Stomach (tissue), 9 donors: ENCODE data around the gene PSD4. TPM values are rescaled to one million over a fixed set of nuclear protein-coding genes. Genes with fewer than 3 reads are reported as not detected.
A peak's percentile ranks its signal among the peaks of the same experiment; 100 is the strongest.

ENCODE experiments used
- DNase-seq, 2 donors: peaks; one replicate each; pipeline versions ENCODE4 v3.0.0 to v3.0.0-alpha.2; 2013 to 2019
- H3K27ac ChIP-seq, 5 donors: fragments of 200-600 bp in 4 of 5; sonication (generic) in 4 of 5; one replicate each; pipeline ENCODE4 v1.5.1; 2013 to 2019; ENCODE audit warnings: mild to moderate bottlenecking in 1 of 5, moderate library complexity in 1 of 5
- H3K27me3 ChIP-seq, 3 donors: fragments of 200-600 bp; sonication (generic); one replicate each; pipeline ENCODE4 v1.5.1; 2017 to 2019; ENCODE audit warnings: mixed run types in 1 of 3
- H3K36me3 ChIP-seq, 4 donors: fragments of 200-600 bp; sonication (generic); 1 replicate in 3 of 4; 2 replicates in 1 of 4; pipeline ENCODE4 v1.5.1; 2016 to 2019
- H3K4me1 ChIP-seq, 4 donors: fragments of 200-600 bp; sonication (generic); one replicate each; pipeline ENCODE4 v1.5.1; 2016 to 2019
- H3K4me3 ChIP-seq, 4 donors: fragments of 200-600 bp; sonication (generic) in 3 of 4; one replicate each; pipeline ENCODE4 v1.5.1; 2016 to 2019; ENCODE audit warnings: mild to moderate bottlenecking in 1 of 4
- H3K9me3 ChIP-seq, 4 donors: fragments of 200-600 bp; sonication (generic); one replicate each; pipeline ENCODE4 v1.5.1; 2016 to 2019
- EP300 ChIP-seq: sonication (generic); formaldehyde crosslinking; IDR thresholded peaks from one replicate; pipeline ENCODE4 v1.6.1; 2017; ENCODE audit warnings: antibody characterized with exemption
- POLR2A ChIP-seq, 4 donors: fragments of 450-650 bp; IDR thresholded peaks; one replicate each; pipeline ENCODE4 v1.6.1; 2016; ENCODE audit warnings: antibody characterized with exemption in 4 of 4, control low read depth in 2 of 4, mild to moderate bottlenecking in 1 of 4, moderate library complexity in 1 of 4
- POLR2AphosphoS5 ChIP-seq, 3 donors: sonication (generic); formaldehyde crosslinking; IDR thresholded peaks; one replicate each; pipeline ENCODE4 v1.6.1; 2016; ENCODE audit warnings: antibody characterized with exemption in 3 of 3
- WGBS, 5 donors: extraction: QIAGEN DNeasy Blood & Tissue Kit in 3 of 5; methylation state at CpG; one replicate each; pipeline versions ENCODE4 v1.1.5 to v1.1.7; 2013 to 2018; 5-methylcytosine and 5-hydroxymethylcytosine counted together
- intact Hi-C: fragments of 100-400 bp; cut with DNase I; formaldehyde crosslinking; loops from one replicate; pipeline ENCODE4 v1.15.1; 2023; ENCODE audit warnings: low total_unique reads
- polyA plus RNA-seq, 3 donors: library from polyadenylated mRNA; stranded (reverse); fragments of 200-250 nt; gene quantifications; one replicate each; pipeline ENCODE4 v1.2.3, GENCODE V29; 2013
- total RNA-seq, 5 donors: library from RNA; depleted of rRNA; stranded (reverse); fragments of >200 nt; gene quantifications; one replicate each; pipeline versions ENCODE4 v1.1.0 to v1.2.3, GENCODE V29; 2014 to 2016
- TF ChIP-seq, protein P1 (sequence below), 7 experiments: fragments of 450-650 bp in 4 of 7; fragments of 200-600 bp in 3 of 7; sonication (generic) in 3 of 7; IDR thresholded peaks; one replicate each; pipeline ENCODE4 v1.5.1; 2016 to 2019; ENCODE audit warnings: antibody characterized with exemption in 7 of 7, control low read depth in 2 of 7, mild to moderate bottlenecking in 1 of 7
- donor health status: healthy with polysubstance abuse.
- donor health status: Bipolar disorder and iron deficiency.
- donor health status: healthy.

The PSD4 gene
- total and polyA plus RNA-seq, 8 donors, result 19.9 to 146 (median 36.4) TPM

DNA sequence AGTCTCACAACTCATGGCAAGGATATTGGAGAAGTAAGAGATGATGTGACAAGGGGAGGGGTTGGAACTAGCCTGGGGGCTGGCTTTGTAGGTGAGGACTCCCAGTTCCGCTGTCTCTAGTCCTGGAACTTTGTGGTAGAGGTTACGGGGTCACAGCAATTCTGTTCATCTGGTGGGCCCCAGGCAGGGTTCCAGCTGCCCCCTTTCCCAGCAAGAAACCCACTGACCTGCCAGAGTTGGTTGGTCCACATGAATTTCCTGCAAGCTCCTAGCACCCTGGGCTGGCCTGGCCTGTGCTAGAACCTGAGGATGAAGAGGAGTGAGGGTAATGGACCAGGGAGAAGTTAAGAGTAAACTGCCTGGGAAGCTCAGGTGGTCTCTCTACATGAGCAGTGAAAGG lies 41.3 kb downstream of the PSD4 start:
- Histone ChIP-seq H3K27me3 (no peaks in the 10 kb centered on the region), H3K36me3 (no peaks in the 10 kb centered on the region), H3K4me3 (no peak overlapping the region), H3K9me3 (no peaks in the 10 kb centered on the region), H3K4me1 (peaks cover 46 to 66% (median 60%) of the 10 kb centered on the region in 4 donors), H3K27ac (no peak overlapping the region)
- 71 to 100% (median 96%) methylated on average over 2 of the region's 2 CpGs for WGBS, 5 donors
- intact Hi-C loops, result no loop called here
- no peak for TF ChIP-seq POLR2A (IDR thresholded peaks at IDR 0.05)
- TF ChIP-seq, protein P1, sequence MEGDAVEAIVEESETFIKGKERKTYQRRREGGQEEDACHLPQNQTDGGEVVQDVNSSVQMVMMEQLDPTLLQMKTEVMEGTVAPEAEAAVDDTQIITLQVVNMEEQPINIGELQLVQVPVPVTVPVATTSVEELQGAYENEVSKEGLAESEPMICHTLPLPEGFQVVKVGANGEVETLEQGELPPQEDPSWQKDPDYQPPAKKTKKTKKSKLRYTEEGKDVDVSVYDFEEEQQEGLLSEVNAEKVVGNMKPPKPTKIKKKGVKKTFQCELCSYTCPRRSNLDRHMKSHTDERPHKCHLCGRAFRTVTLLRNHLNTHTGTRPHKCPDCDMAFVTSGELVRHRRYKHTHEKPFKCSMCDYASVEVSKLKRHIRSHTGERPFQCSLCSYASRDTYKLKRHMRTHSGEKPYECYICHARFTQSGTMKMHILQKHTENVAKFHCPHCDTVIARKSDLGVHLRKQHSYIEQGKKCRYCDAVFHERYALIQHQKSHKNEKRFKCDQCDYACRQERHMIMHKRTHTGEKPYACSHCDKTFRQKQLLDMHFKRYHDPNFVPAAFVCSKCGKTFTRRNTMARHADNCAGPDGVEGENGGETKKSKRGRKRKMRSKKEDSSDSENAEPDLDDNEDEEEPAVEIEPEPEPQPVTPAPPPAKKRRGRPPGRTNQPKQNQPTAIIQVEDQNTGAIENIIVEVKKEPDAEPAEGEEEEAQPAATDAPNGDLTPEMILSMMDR (IDR thresholded peaks at IDR 0.05), result no peak
- TF ChIP-seq POLR2AphosphoS5 (IDR thresholded peaks at IDR 0.05), result no peak
- no peak for TF ChIP-seq EP300
- no peak for DNase-seq

GRCh38 chr2:113216321-113216720 lies 42.5 kb downstream of the PSD4 start:
- Histone ChIP-seq H3K27ac (peak overlapping the region in 2 of 5 donors; percentile 82 to 91), H3K9me3 (no peaks in the 10 kb centered on the region), H3K4me3 (no peak overlapping the region), H3K36me3 (no peaks in the 10 kb centered on the region), H3K27me3 (no peaks in the 10 kb centered on the region), H3K4me1 (peaks cover 46 to 60% (median 56%) of the 10 kb centered on the region in 4 donors)
- TF ChIP-seq POLR2AphosphoS5 (IDR thresholded peaks at IDR 0.05) (no peak), EP300 (no peak), POLR2A (IDR thresholded peaks at IDR 0.05) (no peak)
- TF ChIP-seq, protein P1 (IDR thresholded peaks at IDR 0.05), result no peak
- intact Hi-C loops, result no loop called here
- no peak for DNase-seq
- 89 to 100% (median 95%) methylated on average over 2 of the region's 2 CpGs for WGBS, 5 donors

GRCh38 chr2:113216891-113217454 lies 43.2 kb downstream of the PSD4 start:
- intact Hi-C loops, result no loop called here
- no peaks in the 10 kb centered on the region for H3K27me3 ChIP-seq
- H3K27ac ChIP-seq, result peak overlapping the region in 4 of 5 donors; percentile 78 to 91 (median 80)
- no peak overlapping the region for H3K4me3 ChIP-seq
- TF ChIP-seq POLR2A (IDR thresholded peaks at IDR 0.05) (no peak), EP300 (no peak), POLR2AphosphoS5 (IDR thresholded peaks at IDR 0.05) (no peak)
- TF ChIP-seq, protein P1 (IDR thresholded peaks at IDR 0.05), result no peak
- peaks cover 45 to 59% (median 54%) of the 10 kb centered on the region in 4 donors for H3K4me1 ChIP-seq
- H3K36me3 ChIP-seq, result no peaks in the 10 kb centered on the region
- DNase-seq, result no peak
- 73 to 83% (median 78%) methylated on average over 6 of the region's 6 CpGs for WGBS, 5 donors
- H3K9me3 ChIP-seq, result no peaks in the 10 kb centered on the region

DNA sequence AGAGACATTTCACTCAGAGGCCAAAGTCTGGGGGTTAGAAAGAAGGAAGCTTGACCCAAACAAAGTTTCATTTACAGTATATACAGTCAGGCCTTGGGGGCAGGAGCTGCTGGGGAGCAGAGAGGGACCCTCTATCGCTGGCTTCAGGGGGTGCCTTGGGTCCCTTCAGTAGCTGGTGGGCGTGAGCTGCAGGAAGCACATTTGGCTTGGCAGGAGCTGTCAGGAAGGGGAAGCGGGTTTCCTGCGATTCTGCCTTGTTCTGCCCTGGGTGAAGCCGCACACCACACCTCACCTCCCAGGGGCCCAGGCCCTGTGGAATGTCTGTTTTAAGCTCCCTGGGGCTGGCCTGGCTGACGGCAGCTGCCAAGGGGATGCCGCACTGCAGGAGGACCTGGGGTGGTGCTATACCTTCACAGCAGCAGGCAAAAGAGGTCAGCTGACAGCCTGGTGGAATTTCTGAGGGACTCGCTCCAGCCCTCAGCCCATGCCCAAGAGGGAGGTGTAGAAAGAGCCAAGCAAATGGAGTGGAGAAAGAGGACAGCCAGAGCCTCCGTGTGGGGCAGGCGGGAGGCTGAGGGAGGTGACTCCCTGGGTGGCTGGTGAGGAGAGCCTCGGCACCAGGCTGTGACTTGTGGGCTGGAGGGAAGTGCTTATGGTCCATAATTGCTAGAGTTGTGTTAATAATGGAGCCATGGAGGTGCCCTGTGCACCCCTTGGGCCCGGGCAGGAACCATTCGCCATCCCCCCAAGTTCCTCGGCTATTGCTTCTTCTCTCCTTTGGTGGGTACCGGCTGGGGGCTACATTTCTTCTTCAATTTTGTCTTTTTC lies 43.9 kb downstream of the PSD4 start:
- DNase-seq, result peak in 1 of 2 donors; percentile 70
- TF ChIP-seq POLR2AphosphoS5 (IDR thresholded peaks at IDR 0.05) (no peak), EP300 (no peak), POLR2A (IDR thresholded peaks at IDR 0.05) (no peak)
- TF ChIP-seq, protein P1 (IDR thresholded peaks at IDR 0.05), result no peak
- intact Hi-C loops, result no loop called here
- Histone ChIP-seq H3K4me1 (peaks cover 38 to 53% (median 50%) of the 10 kb centered on the region in 4 donors), H3K9me3 (no peaks in the 10 kb centered on the region), H3K27me3 (no peaks in the 10 kb centered on the region), H3K27ac (peak overlapping the region; percentile 25 to 91 (median 78)), H3K4me3 (no peak overlapping the region), H3K36me3 (no peaks in the 10 kb centered on the region)
- WGBS, 5 donors, result 64 to 68% (median 65%) methylated on average over 13 to 15 of the region's 15 CpGs
